NCI-H446 treated with DMSO at 0.1 percent for 48 hours (cell line): ENCODE results near the gene UBE2D1.
"Not testable (repeated sequence)": the region's sequence is repeated elsewhere in the genome, so short reads cannot be mapped to it uniquely, and the experiment has no call there.

Source experiments
- DNase-seq: peaks from one replicate; lab custom pipeline; 2025; lab: John Stamatoyannopoulos, UW

Gene UBE2D1

GRCh38 chr10:58384095-58384494 lies 49.3 kb downstream of the UBE2D1 start:
- no peak for DNase-seq

- DNase-seq = no peak
Measured at GRCh38 chr10:58384544-58384998, 49.8 kb downstream of the UBE2D1 start.

DNA sequence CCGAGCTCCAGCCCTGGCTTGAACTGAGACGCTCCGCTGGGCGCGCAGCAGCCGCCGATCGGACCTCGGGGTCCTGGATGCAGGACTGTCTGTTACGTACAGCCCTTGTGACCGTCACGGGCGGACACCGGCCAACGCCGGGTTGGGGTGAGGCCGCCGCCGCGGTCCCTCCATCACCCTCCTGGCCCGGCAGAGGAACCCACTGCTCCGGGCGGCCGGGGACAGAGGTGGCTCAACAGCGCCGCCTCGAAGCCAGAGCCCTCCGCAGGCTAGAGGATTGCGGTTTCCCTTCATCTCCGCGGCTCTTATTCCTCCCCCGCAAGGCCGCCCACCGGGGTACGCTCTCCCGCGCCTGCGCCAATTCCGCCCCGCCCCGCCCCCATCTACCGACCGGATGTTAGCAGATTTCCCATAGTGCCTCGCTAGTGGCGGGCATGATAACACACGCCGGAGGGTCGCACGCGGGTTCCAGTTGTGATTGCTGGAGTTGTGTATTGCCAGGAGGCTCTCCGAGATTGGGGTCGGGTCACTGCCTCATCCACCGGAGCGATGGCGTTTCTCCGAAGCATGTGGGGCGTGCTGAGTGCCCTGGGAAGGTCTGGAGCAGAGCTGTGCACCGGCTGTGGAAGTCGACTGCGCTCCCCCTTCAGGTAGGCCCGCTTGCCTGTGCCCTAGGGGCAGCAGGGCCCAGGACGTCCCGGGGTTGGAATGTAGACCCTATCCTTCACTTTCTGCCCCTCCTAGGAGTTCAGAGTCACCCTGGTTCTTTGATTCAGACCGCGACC lies 50.4 kb downstream of the UBE2D1 start, which contains the start of gene TFAM:
TFAM (plus strand) TSS at position 412 of the 785 bp plus-strand sequence; CDS start at position 550, 138 bp downstream.
- peak; percentile 80 for DNase-seq

DNA sequence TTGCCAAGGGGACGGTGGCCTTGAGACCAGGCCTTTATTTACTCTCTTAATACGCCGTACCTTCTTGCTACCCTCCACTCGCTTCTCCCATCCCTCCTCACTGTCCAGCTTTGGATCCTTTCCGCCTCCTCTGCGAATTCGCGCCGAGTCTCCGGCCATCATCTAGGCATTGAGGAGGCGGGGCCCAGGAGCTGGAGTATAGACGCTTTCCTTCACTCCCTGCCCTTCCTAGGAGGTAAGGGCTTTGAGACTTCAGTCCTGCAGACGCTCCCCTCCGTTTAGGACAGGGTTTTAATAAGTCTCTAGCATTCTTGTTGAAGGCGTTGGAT lies 50.9 kb downstream of the UBE2D1 start:
- no peak for DNase-seq

DNA sequence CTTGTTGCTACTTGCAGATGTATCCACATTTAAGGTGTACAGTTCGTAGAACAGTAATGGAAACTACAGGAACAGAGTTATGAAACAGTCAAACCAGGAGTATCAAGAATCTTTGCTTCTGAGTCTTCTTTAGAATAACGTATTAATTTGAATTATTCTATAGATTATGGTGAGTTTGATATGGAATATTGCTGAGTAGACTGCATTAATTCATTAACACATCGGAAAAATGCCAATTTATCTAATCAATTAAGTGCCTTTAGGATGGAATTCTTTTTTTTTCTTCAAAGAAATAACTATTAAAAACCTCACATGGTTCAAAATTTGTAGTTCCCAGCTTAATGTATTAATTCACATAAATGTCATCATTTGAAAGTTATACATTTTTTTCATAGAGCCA lies 54.2 kb downstream of the UBE2D1 start:
- DNase-seq = no peak

DNA sequence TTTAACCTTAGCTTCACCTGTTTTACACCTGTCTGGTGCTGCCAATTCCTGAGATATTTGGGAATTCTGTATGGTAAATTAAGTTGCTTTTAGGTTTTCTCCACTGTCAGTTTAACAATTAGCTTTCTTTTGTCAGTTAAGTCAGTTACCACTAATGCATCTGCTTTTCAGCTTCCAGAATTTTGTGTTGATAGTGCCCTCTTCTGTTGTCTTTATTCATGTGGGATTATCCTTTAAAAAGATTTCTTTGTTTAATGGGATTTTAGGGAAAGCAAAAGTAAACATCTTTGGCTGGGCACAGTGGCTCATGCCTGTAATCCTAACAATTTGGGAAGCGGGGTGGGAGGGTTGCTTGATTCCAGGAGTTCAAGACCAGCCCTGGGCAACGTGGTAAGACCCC lies 58.5 kb downstream of the UBE2D1 start:
- no peak for DNase-seq

DNA sequence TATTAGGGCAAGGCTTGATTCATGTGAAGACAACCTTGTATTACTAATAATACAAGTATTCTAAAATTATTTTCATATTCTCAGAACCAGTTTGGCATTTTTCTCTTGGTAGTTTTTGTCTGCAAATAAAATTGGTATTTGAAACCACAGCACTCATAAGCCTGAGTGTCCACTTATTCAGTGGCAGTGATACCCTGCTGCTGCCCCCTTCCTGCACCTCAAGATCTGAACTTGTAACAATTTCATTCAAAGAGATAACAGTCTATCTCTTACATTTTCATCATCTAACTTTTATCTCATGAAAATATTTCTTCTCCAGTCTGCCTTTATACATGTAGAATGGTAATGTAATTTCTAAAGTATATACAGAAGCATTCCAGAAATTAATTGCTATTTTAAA lies 59.7 kb downstream of the UBE2D1 start:
- DNase-seq = no peak

DNA sequence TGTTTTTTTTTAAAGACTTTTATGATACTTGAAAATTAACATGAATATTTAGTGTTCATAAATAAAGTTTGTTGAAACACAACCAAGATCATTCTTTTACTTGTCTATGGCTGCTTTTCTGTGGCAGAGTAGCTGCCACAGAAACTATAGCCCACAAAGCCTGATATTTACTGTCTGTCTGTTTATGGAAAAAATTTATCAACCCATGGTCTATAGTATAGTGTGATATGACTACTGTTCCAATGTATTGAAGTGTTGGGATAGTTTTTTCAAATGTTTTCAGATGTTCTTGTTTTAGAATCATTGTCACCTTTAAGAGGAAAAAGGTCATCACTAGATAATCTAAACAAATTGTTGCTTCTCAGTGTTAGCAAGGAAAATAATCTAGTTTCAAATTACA lies 61.3 kb downstream of the UBE2D1 start:
- DNase-seq = no peak

DNA sequence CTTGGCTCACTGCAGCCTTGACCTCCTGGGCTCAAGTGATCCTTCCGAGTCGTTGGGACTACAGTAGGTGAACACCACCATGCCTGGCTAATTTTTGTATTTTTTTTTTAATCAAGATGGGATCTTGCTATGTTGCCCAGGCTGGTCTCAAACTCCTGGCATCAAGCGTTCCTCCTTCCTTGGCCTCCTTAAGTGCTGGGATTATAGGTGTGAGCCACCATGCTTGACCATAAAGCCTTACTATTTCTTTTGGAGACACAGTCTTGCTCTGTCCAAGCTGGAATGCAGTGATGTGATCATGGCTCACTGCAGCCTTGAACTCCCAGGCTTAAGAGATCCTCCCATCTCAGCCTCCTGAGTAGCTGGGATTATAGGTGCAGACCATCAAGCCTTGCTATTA lies 63.0 kb downstream of the UBE2D1 start:
- DNase-seq = no peak

- no peak for DNase-seq
Measured at GRCh38 chr10:58399410-58399809, 64.6 kb downstream of the UBE2D1 start.

- DNase-seq = no peak
Measured at GRCh38 chr10:58400609-58401008, 65.8 kb downstream of the UBE2D1 start.

- DNase-seq = no peak
Measured at GRCh38 chr10:58404001-58404400, 69.2 kb downstream of the UBE2D1 start.

- no peak for DNase-seq
Measured at GRCh38 chr10:58409956-58410610, 75.3 kb downstream of the UBE2D1 start.

DNA sequence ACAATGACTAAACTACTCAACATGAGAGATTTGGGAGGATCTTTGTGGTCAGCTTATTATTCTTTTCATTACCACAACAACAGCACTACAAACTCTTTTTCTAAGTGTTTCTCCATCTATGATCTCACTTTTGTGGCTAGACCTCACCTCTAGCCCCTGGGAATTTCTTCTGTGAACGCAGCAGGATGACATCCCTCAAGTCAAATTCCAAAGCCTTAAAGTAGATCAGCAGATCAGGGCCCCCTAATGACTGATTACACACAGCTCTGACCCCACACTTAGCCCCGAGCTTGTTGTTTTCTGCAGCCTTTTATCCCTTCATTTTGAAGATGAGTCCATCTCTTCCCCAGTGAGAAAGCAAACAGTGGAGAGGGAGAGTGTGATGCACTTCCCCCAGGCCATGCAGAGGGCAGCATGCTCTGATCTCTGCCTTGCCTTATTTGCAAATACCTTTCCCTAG lies 77.7 kb downstream of the UBE2D1 start:
- DNase-seq = no peak

- peak; percentile 1 for DNase-seq
Measured at GRCh38 chr10:58414270-58415041, 79.7 kb downstream of the UBE2D1 start.

- no peak for DNase-seq
Measured at GRCh38 chr10:58415757-58416156, 81.0 kb downstream of the UBE2D1 start.

GRCh38 chr10:58417902-58418301 lies 83.1 kb downstream of the UBE2D1 start:
- not testable (repeated sequence) for DNase-seq
